H1 (cell line): ENCODE data around the gene CCDC124.

ENCODE experiments used
- ATF3 ChIP-seq: IDR thresholded peaks from 2 replicates; pipeline ENCODE4 v1.6.1; 2011; ENCODE audit warnings: low read depth, mild to moderate bottlenecking, low read length; ENCODE audit not compliant: insufficient read depth
- CEBPB ChIP-seq: IDR thresholded peaks from 2 replicates; pipeline ENCODE4 v1.6.1; 2012; ENCODE audit warnings: low read depth, low read length
- CTCF ChIP-seq, 3 experiments: IDR thresholded peaks; 1 replicate in 2 of 3; 2 replicates in 1 of 3; pipeline versions ENCODE4 v1.5.1 to v1.6.1; 2011; ENCODE audit warnings: low read length in 3 of 3, mild to moderate bottlenecking in 3 of 3, inconsistent platforms in 2 of 3, low read depth in 1 of 3, moderate library complexity in 1 of 3; ENCODE audit not compliant: insufficient read depth in 1 of 3; ENCODE audit errors: control extremely low read depth in 1 of 3
- GABPA ChIP-seq: IDR thresholded peaks from 2 replicates; pipeline ENCODE4 v1.6.1; 2011; ENCODE audit warnings: mild to moderate bottlenecking, low read length, moderate library complexity, borderline replicate concordance; ENCODE audit not compliant: insufficient read depth
- MAX ChIP-seq: IDR thresholded peaks from 2 replicates; pipeline ENCODE4 v1.6.1; 2012; ENCODE audit warnings: inconsistent platforms
- POLR2AphosphoS5 ChIP-seq: IDR thresholded peaks from 2 replicates; pipeline ENCODE4 v1.6.1; 2011; ENCODE audit warnings: low read depth, low read length
- POU5F1 ChIP-seq: IDR thresholded peaks from 2 replicates; pipeline ENCODE4 v1.6.1; 2011; ENCODE audit warnings: low read depth, mild to moderate bottlenecking, low read length, moderate library complexity
- SIN3A ChIP-seq, 2 experiments: IDR thresholded peaks in 1 of 2; conservative IDR thresholded peaks in 1 of 2; 2 replicates each; pipeline ENCODE4 v1.6.1; 2011 to 2012; ENCODE audit warnings: low read length in 2 of 2, improper control_type of control experiment in 1 of 2, low read depth in 1 of 2, mild to moderate bottlenecking in 1 of 2
- TAF1 ChIP-seq: IDR thresholded peaks from 2 replicates; pipeline ENCODE4 v1.6.1; 2011; ENCODE audit warnings: mild to moderate bottlenecking, low read depth, low read length

DNA sequence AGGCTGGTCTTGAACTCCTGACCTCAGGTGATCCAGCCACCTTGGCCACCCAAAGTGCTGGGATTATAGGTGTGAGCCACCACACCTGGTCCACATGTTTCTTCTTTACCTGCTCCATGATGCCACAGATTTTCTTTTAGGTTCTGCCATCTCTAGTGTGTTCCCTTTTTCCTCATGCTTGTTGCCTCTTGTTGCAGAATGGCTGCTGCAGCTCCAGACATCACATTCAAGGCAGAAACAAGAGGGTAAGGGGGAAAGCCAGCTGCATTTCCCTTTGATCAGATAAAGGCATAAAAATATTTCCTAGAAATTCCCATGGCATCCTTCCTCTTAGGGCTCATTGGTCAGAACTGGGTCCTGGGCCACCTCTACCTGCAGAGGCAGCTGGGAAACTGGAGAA is 12.3 kb upstream of the CCDC124 start:
- TF ChIP-seq TAF1 (no peak), CEBPB (no peak), GABPA (no peak), CTCF (IDR thresholded peaks at IDR 0.05; ENCODE audit: control extremely low read depth in 1 of 3, insufficient read depth in 1 of 3, low read depth in 1 of 3, low read length in 3 of 3) (no peak), MAX (no peak), POU5F1 (no peak), SIN3A (conservative IDR thresholded peaks at IDR 0.05 in 1 of 2, IDR thresholded peaks at IDR 0.05 in 1 of 2; ENCODE audit: low read depth in 1 of 2, low read length in 2 of 2) (no peak), POLR2AphosphoS5 (no peak), ATF3 (no peak)
